Measurements from ENCODE around the gene CCDC92. TPM values are rescaled to one million over a fixed set of nuclear protein-coding genes. Genes with fewer than 3 reads are reported as not detected.

CCDC92 gene
- total and polyA plus RNA-seq, 7 experiments from 2014 or later, result 17.3 to 34.4 (median 23.0) TPM

DNA sequence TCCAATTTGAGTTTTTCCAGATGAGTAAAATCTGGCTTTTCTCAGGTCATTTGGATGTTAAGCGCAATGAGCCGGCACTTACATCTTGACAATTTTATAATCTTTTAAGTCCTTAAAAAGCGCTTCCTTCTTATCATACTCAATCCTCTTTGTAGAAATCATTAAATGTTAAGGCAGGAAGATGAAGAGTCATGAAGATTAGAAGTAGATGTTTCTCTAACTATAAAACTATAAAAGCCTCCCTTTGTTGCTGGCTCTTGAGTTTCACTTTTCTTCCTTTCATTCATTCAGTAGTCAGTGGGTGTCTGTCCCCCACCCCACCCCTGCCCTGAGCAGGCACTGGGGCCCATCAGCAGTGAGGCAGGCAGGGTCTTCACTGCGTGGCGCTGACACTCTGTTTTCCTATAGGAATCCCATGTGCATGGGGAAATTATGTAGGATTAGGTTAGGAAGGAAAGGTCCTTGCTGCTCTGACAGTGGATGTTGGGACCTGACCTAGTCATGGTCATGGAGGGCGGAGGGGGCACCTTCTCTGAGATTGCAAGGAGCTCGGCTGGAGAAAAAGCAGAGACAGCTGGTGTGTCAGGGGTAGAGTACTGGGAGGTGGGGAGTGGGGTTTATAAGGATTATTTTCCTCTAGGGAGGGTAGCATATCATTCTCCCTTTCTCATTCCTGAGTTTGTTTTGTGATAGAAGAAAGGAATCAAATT, 65.8 kb downstream of the CCDC92 start:
- no peak overlapping the region for H3K4me3 Mint-ChIP-seq
- H3K9me3 ChIP-seq (ENCODE audit: control insufficient read depth in 2 of 3, low read length in 3 of 3), result no peaks in the 10 kb centered on the region
- H3K27me3 Mint-ChIP-seq, result peaks cover 0 to 8% (median 3%) of the 10 kb centered on the region in 5 donors
- no peaks in the 10 kb centered on the region for H3K27me3 ChIP-seq (ENCODE audit: control insufficient read depth in 2 of 2, insufficient read depth in 2 of 2, low read length in 2 of 2)
- ChIA-PET CTCF (interaction anchor here (4.8 kb wide), 1 partner anchor 78 kb away, joined by 76 read pairs; no protein-coding TSS in a partner anchor), POLR2A (no interaction called here)
- H3K4me3 ChIP-seq (ENCODE audit: low read length), result no peak overlapping the region
- no peaks in the 10 kb centered on the region for H3K36me3 Mint-ChIP-seq
- no peak for DNase-seq
- H3K4me1 ChIP-seq (ENCODE audit: control insufficient read depth in 2 of 2, insufficient read depth in 2 of 2, low read length in 2 of 2), result no peaks in the 10 kb centered on the region
- H3K27ac ChIP-seq (ENCODE audit: low read depth, low read length), result no peak overlapping the region
- intact Hi-C loops (cut with micrococcal nuclease), result loop anchor here in 1 of 2 donors (5.0 kb wide), 1 partner anchor 865 kb away; no protein-coding TSS in a partner anchor
- peak overlapping the region in 1 of 9 donors; percentile 33 for H3K27ac Mint-ChIP-seq
- no peak for ATAC-seq
- H3K36me3 ChIP-seq (ENCODE audit: control insufficient read depth in 2 of 3, insufficient read depth in 3 of 3, low read length in 3 of 3), result no peaks in the 10 kb centered on the region
- peaks cover 7 to 17% (median 11%) of the 10 kb centered on the region in 7 donors for H3K4me1 Mint-ChIP-seq
- peaks cover 0 to 6% (median 0%) of the 10 kb centered on the region in 11 donors for H3K9me3 Mint-ChIP-seq

DNA sequence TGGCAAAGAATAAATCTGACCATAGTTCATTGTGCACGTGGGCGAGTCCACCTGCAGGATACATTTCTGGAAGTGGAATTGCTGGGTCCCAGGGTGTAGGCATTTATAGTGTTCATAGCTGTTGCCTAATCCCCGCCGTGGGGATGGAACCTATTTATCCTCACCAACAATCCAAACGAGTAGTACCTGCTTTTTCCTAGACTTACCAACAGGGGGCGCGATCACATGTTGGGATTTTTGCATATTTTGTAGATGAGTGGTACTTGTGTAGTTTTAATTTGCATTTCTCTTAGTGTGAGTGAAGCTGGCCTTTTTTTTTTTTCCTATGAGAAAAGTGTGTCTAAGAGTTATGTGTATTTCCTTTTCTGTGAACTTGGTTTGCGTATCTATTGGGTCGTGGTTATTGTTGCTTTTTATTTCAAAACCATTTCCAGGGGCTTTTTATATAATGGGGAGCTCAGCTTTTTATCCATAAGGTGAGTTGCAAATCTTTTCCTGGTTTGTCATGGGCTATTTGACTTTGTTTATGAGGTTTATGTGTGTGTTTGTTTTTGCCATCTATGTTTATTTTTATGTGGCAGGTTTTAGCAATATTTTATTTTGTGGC, 67.2 kb downstream of the CCDC92 start:
- DNase-seq (peak; percentile 38 to 78 (median 66)), ATAC-seq (peak; percentile 76)
- Mint-ChIP-seq H3K27me3 (peaks cover 0 to 17% (median 3%) of the 10 kb centered on the region in 5 donors), H3K9me3 (peaks cover 0 to 6% (median 0%) of the 10 kb centered on the region in 11 donors), H3K4me1 (peaks cover 7 to 17% (median 15%) of the 10 kb centered on the region in 7 donors), H3K36me3 (no peaks in the 10 kb centered on the region), H3K27ac (peak overlapping the region in 1 of 9 donors; percentile 42), H3K4me3 (no peak overlapping the region)
- Histone ChIP-seq H3K27ac (ENCODE audit: low read depth, low read length) (no peak overlapping the region), H3K27me3 (ENCODE audit: control insufficient read depth in 2 of 2, insufficient read depth in 2 of 2, low read length in 2 of 2) (no peaks in the 10 kb centered on the region), H3K9me3 (ENCODE audit: control insufficient read depth in 2 of 3, low read length in 3 of 3) (no peaks in the 10 kb centered on the region), H3K4me1 (ENCODE audit: control insufficient read depth in 2 of 2, insufficient read depth in 2 of 2, low read length in 2 of 2) (no peaks in the 10 kb centered on the region), H3K4me3 (ENCODE audit: low read length) (no peak overlapping the region), H3K36me3 (ENCODE audit: control insufficient read depth in 2 of 3, insufficient read depth in 3 of 3, low read length in 3 of 3) (no peaks in the 10 kb centered on the region)
- intact Hi-C loops (cut with micrococcal nuclease), result loop anchor here (1.0 to 5.0 kb wide), 6 partner anchors 26 to 867 kb away; partner anchors contain the start of gene CCDC92 (in 1 of the 2)
- CTCF ChIA-PET, result interaction anchor here (0.6 to 4.8 kb wide), 14 partner anchors 8 to 1525 kb away, joined by 3 to 76 read pairs (median 4); no protein-coding TSS in a partner anchor
- POLR2A ChIA-PET, result interaction anchor here (0.6 kb wide), 1 partner anchor 20 kb away, joined by 3 read pairs; no protein-coding TSS in a partner anchor

DNA sequence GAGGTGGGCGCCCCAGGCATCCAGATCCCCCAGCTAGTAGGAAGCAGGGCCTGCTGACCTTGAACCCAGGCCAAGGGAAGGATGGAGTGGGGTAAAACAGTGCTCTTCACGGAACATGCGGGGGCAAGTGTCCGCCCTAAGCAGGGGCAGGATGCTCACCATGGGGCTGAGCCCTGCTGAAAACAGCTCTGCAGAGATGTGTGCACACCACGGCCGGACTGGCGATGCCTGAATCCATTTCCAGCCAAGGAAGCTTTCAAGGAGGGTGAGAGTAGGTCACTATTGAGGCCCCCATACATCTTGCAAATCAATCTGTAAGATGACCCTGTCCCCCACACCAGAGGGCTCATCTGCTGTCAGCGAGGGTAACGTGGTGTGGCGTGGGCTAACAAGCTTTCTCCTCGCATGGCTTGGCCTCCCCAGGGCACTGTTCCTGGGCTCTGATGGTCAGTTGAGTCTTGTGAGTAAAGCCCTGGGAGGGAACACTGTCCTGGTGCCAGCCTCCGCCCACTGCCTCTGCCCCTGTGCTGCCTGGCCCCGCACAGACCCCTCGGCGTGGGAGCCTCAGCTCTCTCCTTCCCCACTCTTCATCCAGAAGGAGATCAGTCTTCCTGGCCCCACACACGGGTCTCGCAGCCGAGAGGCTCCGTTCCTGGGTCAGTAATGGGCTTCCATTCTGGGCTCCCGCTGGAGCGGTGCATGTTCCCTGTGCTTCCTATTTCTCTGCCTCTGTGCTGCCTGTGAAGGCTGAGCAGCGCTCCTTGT, 69.1 kb downstream of the CCDC92 start:
- H3K36me3 Mint-ChIP-seq, result no peaks in the 10 kb centered on the region
- H3K9me3 Mint-ChIP-seq, result peaks cover 0 to 4% (median 0%) of the 10 kb centered on the region in 11 donors
- DNase-seq, result no peak
- no peak overlapping the region for H3K27ac ChIP-seq (ENCODE audit: low read depth, low read length)
- H3K27me3 ChIP-seq (ENCODE audit: control insufficient read depth in 2 of 2, insufficient read depth in 2 of 2, low read length in 2 of 2), result no peaks in the 10 kb centered on the region
- H3K36me3 ChIP-seq (ENCODE audit: control insufficient read depth in 2 of 3, insufficient read depth in 3 of 3, low read length in 3 of 3), result no peaks in the 10 kb centered on the region
- H3K27ac Mint-ChIP-seq, result no peak overlapping the region
- ATAC-seq, result no peak
- no peaks in the 10 kb centered on the region for H3K9me3 ChIP-seq (ENCODE audit: control insufficient read depth in 2 of 3, low read length in 3 of 3)
- H3K4me1 Mint-ChIP-seq, result peaks cover 7 to 17% (median 11%) of the 10 kb centered on the region in 7 donors
- POLR2A ChIA-PET, result no interaction called here
- H3K4me3 ChIP-seq (ENCODE audit: low read length), result no peak overlapping the region
- H3K4me3 Mint-ChIP-seq, result no peak overlapping the region
- intact Hi-C loops (cut with micrococcal nuclease), result no loop called here
- H3K4me1 ChIP-seq (ENCODE audit: control insufficient read depth in 2 of 2, insufficient read depth in 2 of 2, low read length in 2 of 2), result no peaks in the 10 kb centered on the region
- CTCF ChIA-PET, result interaction anchor here (0.8 to 4.8 kb wide), 5 partner anchors 9 to 81 kb away, joined by 3 to 76 read pairs (median 3); no protein-coding TSS in a partner anchor
- peaks cover 0 to 18% (median 3%) of the 10 kb centered on the region in 5 donors for H3K27me3 Mint-ChIP-seq

DNA sequence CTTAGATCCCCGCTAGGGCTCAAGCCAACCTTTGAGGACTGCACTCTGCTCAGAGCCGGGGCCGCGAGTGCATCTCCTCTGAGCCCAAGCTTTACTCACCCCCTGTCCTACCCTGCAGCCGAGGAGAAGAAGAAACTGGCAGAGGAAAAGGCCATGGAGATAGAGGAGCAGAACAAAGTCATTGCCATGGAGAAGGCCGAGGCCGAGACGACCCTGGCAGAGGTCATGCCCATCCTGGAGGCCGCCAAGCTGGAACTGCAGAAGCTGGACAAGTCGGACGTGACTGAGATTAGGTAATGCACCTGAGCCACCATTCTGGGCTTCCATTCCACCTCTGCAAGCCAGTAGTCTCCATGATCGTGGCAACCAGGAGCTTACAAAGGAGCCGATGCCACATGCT, 69.8 kb downstream of the CCDC92 start:
- ChIA-PET POLR2A (no interaction called here), CTCF (interaction anchor here (1.3 to 4.8 kb wide), 2 partner anchors 31 to 82 kb away, joined by 3 to 76 read pairs; no protein-coding TSS in a partner anchor)
- no peaks in the 10 kb centered on the region for H3K36me3 Mint-ChIP-seq
- Histone ChIP-seq H3K36me3 (ENCODE audit: control insufficient read depth in 2 of 3, insufficient read depth in 3 of 3, low read length in 3 of 3) (no peaks in the 10 kb centered on the region), H3K9me3 (ENCODE audit: control insufficient read depth in 2 of 3, low read length in 3 of 3) (no peaks in the 10 kb centered on the region), H3K4me1 (ENCODE audit: control insufficient read depth in 2 of 2, insufficient read depth in 2 of 2, low read length in 2 of 2) (no peaks in the 10 kb centered on the region), H3K27ac (ENCODE audit: low read depth, low read length) (no peak overlapping the region), H3K4me3 (ENCODE audit: low read length) (no peak overlapping the region), H3K27me3 (ENCODE audit: control insufficient read depth in 2 of 2, insufficient read depth in 2 of 2, low read length in 2 of 2) (no peaks in the 10 kb centered on the region)
- ATAC-seq (no peak), DNase-seq (no peak)
- H3K9me3 Mint-ChIP-seq, result peaks cover 0 to 3% (median 0%) of the 10 kb centered on the region in 11 donors
- peaks cover 0 to 18% (median 3%) of the 10 kb centered on the region in 5 donors for H3K27me3 Mint-ChIP-seq
- intact Hi-C loops (cut with micrococcal nuclease), result no loop called here
- H3K4me1 Mint-ChIP-seq, result peaks cover 7 to 17% (median 11%) of the 10 kb centered on the region in 7 donors
- no peak overlapping the region for H3K4me3 Mint-ChIP-seq
- H3K27ac Mint-ChIP-seq, result no peak overlapping the region

DNA sequence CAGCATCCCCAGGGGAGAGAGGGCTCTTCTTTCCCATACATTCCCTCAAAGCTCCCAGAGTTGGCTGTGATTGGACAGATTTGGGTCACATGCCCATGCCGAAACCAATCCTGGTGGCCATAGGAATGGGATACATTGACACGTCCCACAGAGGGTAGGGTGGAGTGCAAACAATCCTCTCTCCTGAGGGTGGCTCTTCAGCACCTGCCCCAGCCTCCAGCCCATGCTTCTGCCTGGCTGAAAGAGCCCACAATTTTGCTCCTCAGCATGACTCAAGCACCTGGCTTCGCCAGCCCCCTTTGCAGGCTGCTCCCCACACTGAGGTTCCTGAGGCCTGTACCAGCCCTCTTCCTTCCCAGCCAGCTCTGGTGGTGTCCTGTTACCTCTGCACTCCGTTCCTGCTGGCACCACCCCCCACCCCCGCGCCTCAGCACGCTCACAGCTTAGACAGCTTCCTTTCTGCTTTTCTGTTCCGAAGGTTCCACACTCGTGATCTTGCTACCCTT, 71.7 kb downstream of the CCDC92 start:
- peaks cover 7 to 17% (median 11%) of the 10 kb centered on the region in 7 donors for H3K4me1 Mint-ChIP-seq
- H3K9me3 Mint-ChIP-seq, result peaks cover 0 to 1% (median 0%) of the 10 kb centered on the region in 11 donors
- Histone ChIP-seq H3K4me1 (ENCODE audit: control insufficient read depth in 2 of 2, insufficient read depth in 2 of 2, low read length in 2 of 2) (no peaks in the 10 kb centered on the region), H3K9me3 (ENCODE audit: control insufficient read depth in 2 of 3, low read length in 3 of 3) (no peaks in the 10 kb centered on the region), H3K36me3 (ENCODE audit: control insufficient read depth in 2 of 3, insufficient read depth in 3 of 3, low read length in 3 of 3) (no peaks in the 10 kb centered on the region), H3K27me3 (ENCODE audit: control insufficient read depth in 2 of 2, insufficient read depth in 2 of 2, low read length in 2 of 2) (no peaks in the 10 kb centered on the region), H3K27ac (ENCODE audit: low read depth, low read length) (no peak overlapping the region), H3K4me3 (ENCODE audit: low read length) (no peak overlapping the region)
- H3K27me3 Mint-ChIP-seq, result peaks cover 0 to 18% (median 3%) of the 10 kb centered on the region in 5 donors
- CTCF ChIA-PET, result interaction anchor here (1.8 kb wide), 1 partner anchor 83 kb away, joined by 5 read pairs; no protein-coding TSS in a partner anchor
- DNase-seq, result peak in 1 of 9 donors; percentile 19
- ATAC-seq, result no peak
- H3K4me3 Mint-ChIP-seq, result peak overlapping the region in 8 of 10 donors; percentile 11 to 72 (median 52)
- no peak overlapping the region for H3K27ac Mint-ChIP-seq
- H3K36me3 Mint-ChIP-seq, result no peaks in the 10 kb centered on the region
- intact Hi-C loops (cut with micrococcal nuclease), result no loop called here
- POLR2A ChIA-PET, result interaction anchor here (0.9 kb wide), 1 partner anchor 29 kb away, joined by 3 read pairs; no protein-coding TSS in a partner anchor

DNA sequence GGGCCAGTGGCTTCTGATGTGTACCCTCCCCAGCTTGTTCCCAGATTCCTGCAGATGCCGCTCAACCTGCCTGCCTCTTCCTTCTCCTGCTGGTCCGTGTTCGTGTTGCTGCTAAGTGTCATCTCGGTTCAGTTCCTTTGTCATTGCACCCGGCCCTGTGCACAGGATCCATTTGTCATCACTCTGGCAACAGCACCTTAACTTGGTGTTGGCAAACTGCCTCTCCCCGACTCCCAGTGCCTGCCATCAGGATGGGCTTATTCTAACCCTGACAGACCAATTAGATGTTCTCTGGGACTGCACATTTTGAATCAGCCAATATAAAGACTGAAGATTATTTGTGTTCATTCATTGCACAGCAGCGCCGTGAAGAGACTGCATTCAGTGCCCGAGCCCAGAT, 73.3 kb downstream of the CCDC92 start:
- Mint-ChIP-seq H3K27ac (peak overlapping the region in 1 of 9 donors; percentile 4), H3K4me3 (no peak overlapping the region)
- CTCF ChIA-PET, result no interaction called here

More for the DNA sequence above, 73.3 kb downstream of the CCDC92 start:
- no peak for DNase-seq
- Histone ChIP-seq H3K36me3 (ENCODE audit: control insufficient read depth in 2 of 3, insufficient read depth in 3 of 3, low read length in 3 of 3) (no peaks in the 10 kb centered on the region), H3K4me3 (ENCODE audit: low read length) (no peak overlapping the region), H3K4me1 (ENCODE audit: control insufficient read depth in 2 of 2, insufficient read depth in 2 of 2, low read length in 2 of 2) (no peaks in the 10 kb centered on the region), H3K9me3 (ENCODE audit: control insufficient read depth in 2 of 3, low read length in 3 of 3) (no peaks in the 10 kb centered on the region), H3K27me3 (ENCODE audit: control insufficient read depth in 2 of 2, insufficient read depth in 2 of 2, low read length in 2 of 2) (no peaks in the 10 kb centered on the region), H3K27ac (ENCODE audit: low read depth, low read length) (no peak overlapping the region)
- Mint-ChIP-seq H3K27me3 (peaks cover 0 to 18% (median 3%) of the 10 kb centered on the region in 5 donors), H3K4me1 (peaks cover 2 to 11% (median 6%) of the 10 kb centered on the region in 7 donors), H3K36me3 (no peaks in the 10 kb centered on the region), H3K9me3 (peaks cover 0 to 1% (median 0%) of the 10 kb centered on the region in 11 donors)
- intact Hi-C loops (cut with micrococcal nuclease), result no loop called here
- POLR2A ChIA-PET, result no interaction called here
- no peak for ATAC-seq

Data from naive thymus-derived CD4-positive, alpha-beta T cell (primary cell).